Glutamatergic neuron (in vitro differentiated cells): ENCODE results near the gene RGS6. TPM values are rescaled to one million over a fixed set of nuclear protein-coding genes. Genes with fewer than 3 reads are reported as not detected.

ENCODE experiments used
- DNase-seq: peaks from one replicate; pipeline ENCODE4 v3.0.0; 2022
- H3K27ac Mint-ChIP-seq: one replicate; pipeline ENCODE4 v1.8.0; 2020; ENCODE audit warnings: mild to moderate bottlenecking, mixed read lengths, inconsistent platforms; ENCODE audit not compliant: unreplicated experiment
- H3K27me3 Mint-ChIP-seq: one replicate; pipeline ENCODE4 v1.8.0; 2020; ENCODE audit warnings: mild to moderate bottlenecking, moderate library complexity, mixed read lengths, inconsistent platforms; ENCODE audit not compliant: unreplicated experiment
- H3K36me3 Mint-ChIP-seq: one replicate; pipeline ENCODE4 v1.8.0; 2020; ENCODE audit warnings: mild to moderate bottlenecking, mixed read lengths, inconsistent platforms; ENCODE audit not compliant: unreplicated experiment
- H3K4me1 Mint-ChIP-seq: one replicate; pipeline ENCODE4 v1.8.0; 2020; ENCODE audit warnings: mild to moderate bottlenecking, low read depth, mixed read lengths, inconsistent platforms; ENCODE audit not compliant: unreplicated experiment
- H3K4me3 Mint-ChIP-seq: one replicate; pipeline ENCODE4 v1.8.0; 2020; ENCODE audit warnings: mild to moderate bottlenecking, mixed read lengths, inconsistent platforms; ENCODE audit not compliant: unreplicated experiment
- H3K9me3 Mint-ChIP-seq: one replicate; pipeline ENCODE4 v1.8.0; 2020; ENCODE audit warnings: mild to moderate bottlenecking, moderate library complexity, mixed read lengths, inconsistent platforms; ENCODE audit not compliant: unreplicated experiment
- CTCF ChIP-seq: fragments of 200-600 bp; sonication (generic); IDR thresholded peaks from one replicate; pipeline ENCODE4 v1.5.0; 2021; ENCODE audit not compliant: partially characterized antibody, unreplicated experiment
- total RNA-seq: library from RNA; stranded (reverse); fragmentation: NEBNext Ultra II Directional; extraction: Animal tissue kit (Norgen Biotek cat#: 25700); gene quantifications from one replicate; pipeline ENCODE4 v1.2.1, GENCODE V29; 2021; ENCODE audit not compliant: unreplicated experiment

The RGS6 gene
- total RNA-seq, 1 donor from 2014 or later: 1.2 TPM

GRCh38 chr14:71947947-71948500 is 15.8 kb downstream of the RGS6 start:
- Mint-ChIP-seq H3K9me3 (no peaks in the 10 kb centered on the region), H3K27ac (no peak overlapping the region), H3K27me3 (no peaks in the 10 kb centered on the region), H3K36me3 (no peaks in the 10 kb centered on the region), H3K4me1 (no peaks in the 10 kb centered on the region), H3K4me3 (no peak overlapping the region)
- no peak for TF ChIP-seq CTCF
- no peak for DNase-seq

DNA sequence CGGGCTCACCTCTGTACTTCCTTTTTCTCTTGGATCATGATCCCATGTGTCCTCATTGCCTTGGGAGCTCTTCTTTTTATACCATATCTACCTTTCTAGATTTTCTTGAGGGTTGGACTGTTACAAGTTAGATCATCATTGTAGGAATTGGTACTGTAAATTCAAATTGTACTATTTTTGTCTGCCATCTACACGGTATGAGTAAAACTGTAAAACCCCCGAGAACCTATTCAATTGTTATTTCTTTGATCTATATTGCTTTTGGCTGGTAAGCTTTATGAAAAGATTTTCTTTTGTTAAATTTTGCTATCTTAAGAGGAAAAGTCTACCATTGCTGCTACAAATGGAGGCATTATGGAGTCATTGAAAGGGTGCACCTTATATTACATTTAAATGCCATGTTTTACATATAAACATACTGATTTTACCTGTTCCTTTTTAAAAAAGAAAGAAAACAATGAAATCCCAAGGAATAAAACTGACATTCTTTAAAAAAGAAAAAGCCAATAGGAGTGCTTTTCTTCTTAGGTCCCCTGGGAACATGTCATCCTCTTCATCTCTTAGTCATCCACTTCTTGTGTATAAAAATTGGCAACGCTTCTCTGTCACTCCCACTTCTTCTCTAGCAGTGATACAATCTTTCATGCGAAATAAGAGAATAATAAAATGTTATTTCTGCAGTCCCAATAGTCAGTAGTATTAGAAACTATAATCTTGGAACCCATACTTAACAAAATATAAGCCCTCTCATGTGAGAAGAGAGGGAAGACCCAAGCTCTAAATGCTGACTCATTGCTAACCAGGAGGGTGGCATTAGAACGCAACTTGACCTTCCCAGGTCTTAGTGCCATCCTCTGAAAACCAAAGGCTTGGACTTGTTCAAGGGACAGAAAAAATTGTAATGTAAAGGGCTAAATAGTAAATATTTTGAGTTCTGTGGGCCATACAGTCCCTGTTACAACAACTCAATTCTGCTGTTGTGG is 20.4 kb downstream of the RGS6 start:
- H3K27ac Mint-ChIP-seq: no peak overlapping the region
- no peak for DNase-seq
- peaks cover 2% of the 10 kb centered on the region for H3K4me1 Mint-ChIP-seq
- no peak overlapping the region for H3K4me3 Mint-ChIP-seq
- H3K27me3 Mint-ChIP-seq: no peaks in the 10 kb centered on the region
- no peaks in the 10 kb centered on the region for H3K9me3 Mint-ChIP-seq
- TF ChIP-seq CTCF: no peak
- no peaks in the 10 kb centered on the region for H3K36me3 Mint-ChIP-seq

DNA sequence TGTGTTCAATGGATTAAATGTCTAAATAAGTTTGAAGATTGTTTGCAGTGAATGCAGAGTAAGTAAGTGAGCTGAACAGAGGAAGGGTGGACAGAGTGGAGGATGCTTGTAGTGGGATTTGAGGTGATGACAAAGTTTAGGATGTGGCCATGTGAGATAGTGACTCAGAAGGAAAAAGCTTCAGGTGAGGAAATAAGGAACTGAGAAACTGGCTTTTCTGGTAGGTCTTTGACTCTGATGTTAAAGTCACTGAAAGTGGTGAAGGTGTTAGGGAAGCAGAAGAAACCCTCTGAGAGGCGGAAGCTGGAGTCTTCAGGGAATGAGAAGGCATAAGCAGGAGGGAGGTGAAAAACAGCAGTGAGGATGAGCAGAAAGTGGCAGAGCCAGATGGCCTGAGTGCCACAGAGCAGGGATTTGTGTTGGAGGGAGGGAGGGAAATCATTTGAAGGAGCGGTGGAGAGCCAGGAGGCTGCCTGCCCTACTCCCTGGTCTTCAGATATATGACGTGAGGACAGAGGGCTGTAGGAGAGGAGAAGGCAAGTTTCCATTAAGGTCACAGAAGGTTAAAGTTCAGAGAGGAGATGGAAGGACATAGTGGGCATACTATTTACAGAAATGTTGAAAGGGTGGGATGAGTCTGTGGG is 24.8 kb downstream of the RGS6 start:
- Mint-ChIP-seq H3K4me3 (no peak overlapping the region), H3K27me3 (no peaks in the 10 kb centered on the region), H3K27ac (no peak overlapping the region), H3K9me3 (no peaks in the 10 kb centered on the region), H3K36me3 (no peaks in the 10 kb centered on the region), H3K4me1 (peaks cover 2% of the 10 kb centered on the region)
- no peak for DNase-seq
- TF ChIP-seq CTCF: no peak

DNA sequence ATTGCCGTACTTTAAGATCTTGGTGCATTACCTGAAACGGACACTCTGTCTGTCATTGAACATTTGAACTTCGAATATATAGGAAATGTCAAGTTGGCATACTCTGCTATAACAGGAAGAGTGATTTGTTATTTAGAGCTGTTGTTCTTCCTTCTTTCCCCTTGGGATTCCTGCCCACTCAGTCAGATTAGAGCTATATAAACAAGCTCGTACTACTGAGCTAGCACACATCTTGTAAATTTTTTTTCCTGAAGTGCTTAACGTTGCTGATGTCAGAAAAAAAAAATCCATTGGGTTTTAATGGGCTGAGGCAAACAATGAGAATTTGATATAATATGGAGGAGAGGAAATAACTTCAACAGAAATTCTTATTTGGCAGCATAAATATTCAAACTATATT is 26.8 kb downstream of the RGS6 start:
- no peak for DNase-seq
- Mint-ChIP-seq H3K9me3 (no peaks in the 10 kb centered on the region), H3K27me3 (no peaks in the 10 kb centered on the region), H3K36me3 (no peaks in the 10 kb centered on the region), H3K27ac (no peak overlapping the region), H3K4me3 (no peak overlapping the region), H3K4me1 (peaks cover 2% of the 10 kb centered on the region)
- TF ChIP-seq CTCF: no peak
